Vagina (tissue), 2 donors: ENCODE data around the gene CDO1.

Source experiments
- CTCF ChIP-seq, 3 experiments: fragments of 450-650 bp in 2 of 3; fragments of 200-600 bp in 1 of 3; sonication (generic) in 1 of 3; IDR thresholded peaks; one replicate each; pipeline ENCODE4 v1.5.1; 2017 to 2019; ENCODE audit warnings: antibody characterized with exemption in 3 of 3, mild to moderate bottlenecking in 2 of 3, moderate library complexity in 2 of 3
- POLR2A ChIP-seq, 2 donors: fragments of 450-650 bp; IDR thresholded peaks; one replicate each; pipeline ENCODE4 v1.6.1; 2017; ENCODE audit warnings: antibody characterized with exemption in 2 of 2, mild to moderate bottlenecking in 2 of 2, moderate library complexity in 2 of 2

DNA sequence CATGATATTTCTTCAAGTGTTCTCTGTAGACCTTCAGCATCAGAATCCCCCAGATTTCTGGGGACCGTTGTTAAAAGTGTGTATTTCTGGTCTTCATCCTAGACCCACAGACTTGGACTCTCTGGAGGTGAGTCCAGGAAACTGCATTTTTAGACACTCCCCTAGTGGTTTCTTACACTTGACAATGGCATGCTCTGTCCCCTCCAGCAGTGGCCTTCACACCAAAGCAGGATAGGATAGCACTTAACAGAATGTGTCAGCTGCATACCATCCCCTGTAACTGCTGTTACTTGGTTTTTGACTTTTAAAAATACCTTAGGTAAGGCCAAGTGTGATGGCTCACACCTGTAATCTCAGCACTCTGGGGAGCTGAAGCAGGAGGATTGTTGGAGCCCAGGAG, 20.8 kb downstream of the CDO1 start:
- TF ChIP-seq CTCF (IDR thresholded peaks at IDR 0.05) (no peak), POLR2A (IDR thresholded peaks at IDR 0.05) (no peak)
